Esophagus squamous epithelium (tissue), 4 donors: ENCODE measurements around the gene CDH13.

Source experiments
- CTCF ChIP-seq, 6 experiments: fragments of 450-650 bp in 4 of 6; fragments of 200-600 bp in 2 of 6; sonication (generic) in 2 of 6; IDR thresholded peaks; one replicate each; pipeline ENCODE4 v1.5.1; 2016 to 2019; ENCODE audit warnings: antibody characterized with exemption in 6 of 6, mild to moderate bottlenecking in 4 of 6, moderate library complexity in 4 of 6
- POLR2A ChIP-seq, 4 donors: fragments of 450-650 bp; IDR thresholded peaks; one replicate each; pipeline ENCODE4 v1.6.1; 2017; ENCODE audit warnings: antibody characterized with exemption in 4 of 4, mild to moderate bottlenecking in 4 of 4, moderate library complexity in 3 of 4

GRCh38 chr16:82715833-82716232, 89.1 kb downstream of the CDH13 start:
- TF ChIP-seq CTCF (IDR thresholded peaks at IDR 0.05) (no peak), POLR2A (IDR thresholded peaks at IDR 0.05) (no peak)
